ENCODE data around the gene BRIP1. TPM values are rescaled to one million over a fixed set of nuclear protein-coding genes. Genes with fewer than 3 reads are reported as not detected.

BRIP1 gene
- total RNA-seq, 1 experiment from 2014 or later, result 30.2 TPM

- CTCF ChIA-PET, result no interaction called here
- no peaks in the 10 kb centered on the region for H3K4me1 ChIP-seq (ENCODE audit: insufficient read depth, low read length, poor library complexity, severe bottlenecking)
- peaks cover 4% of the 10 kb centered on the region for H3K36me3 ChIP-seq (ENCODE audit: insufficient read depth, low read length, poor library complexity, severe bottlenecking)
- no peak for DNase-seq (ENCODE audit: low spot score)
- POLR2A ChIA-PET (ENCODE audit: low non-redundant PET), result no interaction called here
- H3K4me3 ChIP-seq (ENCODE audit: low read depth, low read length, poor library complexity, severe bottlenecking), result no peak overlapping the region
- no peaks in the 10 kb centered on the region for H3K9me3 ChIP-seq (ENCODE audit: low read depth, low read length, poor library complexity, severe bottlenecking)
- intact Hi-C loops (cut with micrococcal nuclease; ENCODE audit: unreplicated experiment), result no loop called here
- TF ChIP-seq, protein P1, sequence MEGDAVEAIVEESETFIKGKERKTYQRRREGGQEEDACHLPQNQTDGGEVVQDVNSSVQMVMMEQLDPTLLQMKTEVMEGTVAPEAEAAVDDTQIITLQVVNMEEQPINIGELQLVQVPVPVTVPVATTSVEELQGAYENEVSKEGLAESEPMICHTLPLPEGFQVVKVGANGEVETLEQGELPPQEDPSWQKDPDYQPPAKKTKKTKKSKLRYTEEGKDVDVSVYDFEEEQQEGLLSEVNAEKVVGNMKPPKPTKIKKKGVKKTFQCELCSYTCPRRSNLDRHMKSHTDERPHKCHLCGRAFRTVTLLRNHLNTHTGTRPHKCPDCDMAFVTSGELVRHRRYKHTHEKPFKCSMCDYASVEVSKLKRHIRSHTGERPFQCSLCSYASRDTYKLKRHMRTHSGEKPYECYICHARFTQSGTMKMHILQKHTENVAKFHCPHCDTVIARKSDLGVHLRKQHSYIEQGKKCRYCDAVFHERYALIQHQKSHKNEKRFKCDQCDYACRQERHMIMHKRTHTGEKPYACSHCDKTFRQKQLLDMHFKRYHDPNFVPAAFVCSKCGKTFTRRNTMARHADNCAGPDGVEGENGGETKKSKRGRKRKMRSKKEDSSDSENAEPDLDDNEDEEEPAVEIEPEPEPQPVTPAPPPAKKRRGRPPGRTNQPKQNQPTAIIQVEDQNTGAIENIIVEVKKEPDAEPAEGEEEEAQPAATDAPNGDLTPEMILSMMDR (conservative IDR thresholded peaks at IDR 0.05; ENCODE audit: low read depth, low read length), result no peak
- no peak for TF ChIP-seq EZH2 (IDR thresholded peaks at IDR 0.05; ENCODE audit: borderline replicate concordance, low read depth, low read length, poor library complexity, severe bottlenecking)
- H3K27ac ChIP-seq (ENCODE audit: low read depth, low read length, poor library complexity, severe bottlenecking), result no peak overlapping the region
- no TSS peak for BruUV-seq (replicated peaks)
- no peaks in the 10 kb centered on the region for H3K27me3 ChIP-seq (replicated peaks; ENCODE audit: insufficient read depth, low read depth, low read length, poor library complexity)
Observed at GRCh38 chr17:61687769-61688168, 175.6 kb downstream of the BRIP1 start.

DNA sequence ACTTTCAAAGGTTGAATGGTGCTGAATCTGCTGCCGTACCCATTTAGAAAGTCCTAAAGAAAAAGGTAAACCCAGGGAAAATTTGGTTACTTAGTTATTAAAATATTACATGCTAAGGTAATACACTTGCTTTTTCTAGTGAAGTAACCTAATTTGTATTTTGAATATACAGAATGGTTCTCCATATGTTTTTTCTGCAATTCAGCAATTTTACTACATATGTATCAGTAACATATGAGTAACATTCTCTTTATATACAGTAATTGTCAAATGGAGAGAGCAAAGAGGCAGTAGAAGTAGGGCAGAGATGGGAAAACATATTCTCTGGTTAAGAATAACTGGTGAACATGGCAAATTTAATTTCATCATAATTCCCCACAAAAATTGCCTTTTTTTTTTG lies 177.2 kb downstream of the BRIP1 start:
- H3K27me3 ChIP-seq (replicated peaks; ENCODE audit: insufficient read depth, low read depth, low read length, poor library complexity), result no peaks in the 10 kb centered on the region
- intact Hi-C loops (cut with micrococcal nuclease; ENCODE audit: unreplicated experiment), result no loop called here
- ChIA-PET POLR2A (ENCODE audit: low non-redundant PET) (no interaction called here), CTCF (no interaction called here)
- H3K4me1 ChIP-seq (ENCODE audit: insufficient read depth, low read length, poor library complexity, severe bottlenecking), result no peaks in the 10 kb centered on the region
- TF ChIP-seq, protein P1 (conservative IDR thresholded peaks at IDR 0.05; ENCODE audit: low read depth, low read length), result no peak
- no peak for TF ChIP-seq EZH2 (IDR thresholded peaks at IDR 0.05; ENCODE audit: borderline replicate concordance, low read depth, low read length, poor library complexity, severe bottlenecking)
- H3K4me3 ChIP-seq (ENCODE audit: low read depth, low read length, poor library complexity, severe bottlenecking), result no peak overlapping the region
- DNase-seq (ENCODE audit: low spot score), result no peak
- H3K36me3 ChIP-seq (ENCODE audit: insufficient read depth, low read length, poor library complexity, severe bottlenecking), result peaks cover 4% of the 10 kb centered on the region
- H3K27ac ChIP-seq (ENCODE audit: low read depth, low read length, poor library complexity, severe bottlenecking), result no peak overlapping the region
- no peaks in the 10 kb centered on the region for H3K9me3 ChIP-seq (ENCODE audit: low read depth, low read length, poor library complexity, severe bottlenecking)
- BruUV-seq (replicated peaks), result no TSS peak

GRCh38 chr17:61684818-61685217 lies 178.5 kb downstream of the BRIP1 start:
- TF ChIP-seq EZH2 (IDR thresholded peaks at IDR 0.05; ENCODE audit: borderline replicate concordance, low read depth, low read length, poor library complexity, severe bottlenecking), result no peak
- TF ChIP-seq, protein P1 (conservative IDR thresholded peaks at IDR 0.05; ENCODE audit: low read depth, low read length), result no peak
- BruUV-seq (replicated peaks), result no TSS peak
- H3K27ac ChIP-seq (ENCODE audit: low read depth, low read length, poor library complexity, severe bottlenecking), result no peak overlapping the region
- H3K36me3 ChIP-seq (ENCODE audit: insufficient read depth, low read length, poor library complexity, severe bottlenecking), result peaks cover 4% of the 10 kb centered on the region
- H3K4me1 ChIP-seq (ENCODE audit: insufficient read depth, low read length, poor library complexity, severe bottlenecking), result no peaks in the 10 kb centered on the region
- ChIA-PET POLR2A (ENCODE audit: low non-redundant PET) (no interaction called here), CTCF (no interaction called here)
- H3K27me3 ChIP-seq (replicated peaks; ENCODE audit: insufficient read depth, low read depth, low read length, poor library complexity), result no peaks in the 10 kb centered on the region
- intact Hi-C loops (cut with micrococcal nuclease; ENCODE audit: unreplicated experiment), result no loop called here
- no peak overlapping the region for H3K4me3 ChIP-seq (ENCODE audit: low read depth, low read length, poor library complexity, severe bottlenecking)
- DNase-seq (ENCODE audit: low spot score), result no peak
- no peaks in the 10 kb centered on the region for H3K9me3 ChIP-seq (ENCODE audit: low read depth, low read length, poor library complexity, severe bottlenecking)

All from A673 (cell line).